ENCODE data around the gene MYOM1.

The MYOM1 gene

DNA sequence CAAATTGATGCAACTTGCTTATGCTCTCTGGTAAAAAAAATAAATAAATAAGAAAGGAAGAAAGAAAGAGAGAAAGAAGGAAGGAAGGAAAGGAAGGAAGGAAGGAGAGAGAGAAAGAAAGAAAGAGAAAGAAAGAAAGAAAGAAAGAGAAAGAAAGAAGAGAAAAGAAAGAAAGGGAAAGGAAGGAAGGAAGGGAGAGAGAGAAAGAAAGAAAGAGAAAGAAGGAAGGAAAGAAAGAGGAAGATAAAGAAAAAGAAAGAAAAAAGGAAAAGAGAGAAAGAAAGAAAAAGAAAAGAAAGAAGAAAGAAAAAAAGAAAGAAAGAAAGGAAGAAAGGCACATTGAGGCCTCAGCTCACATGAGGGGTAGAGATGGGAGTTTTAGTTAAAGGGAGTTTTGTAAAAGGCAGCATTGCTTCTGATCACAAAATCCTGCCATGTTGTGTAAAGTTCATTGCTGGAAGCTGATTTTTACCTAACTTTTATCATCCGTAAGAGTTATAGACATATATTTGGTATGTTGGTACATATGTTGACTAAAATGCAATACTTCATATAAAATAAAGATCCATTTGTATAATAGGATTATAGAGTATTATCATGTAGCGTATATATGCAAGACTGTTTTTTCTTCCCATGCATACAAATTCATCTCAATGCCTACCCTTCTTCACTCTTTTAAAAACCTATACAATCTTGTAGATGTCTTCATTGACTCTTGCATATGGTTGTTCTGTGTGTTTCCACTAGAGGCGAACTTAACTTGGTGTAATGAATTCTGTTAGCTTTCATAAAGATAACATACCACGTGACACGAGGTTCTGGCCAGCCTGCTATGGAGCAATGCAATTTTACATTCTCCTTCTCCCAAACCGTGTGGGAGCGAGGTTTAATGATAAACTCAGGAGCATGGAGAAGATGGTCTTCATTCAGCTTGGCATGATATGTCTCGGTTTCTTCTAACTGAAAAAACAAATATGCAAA, 32.8 kb downstream of the MYOM1 start:
- no peak for DNase-seq (ENCODE audit: low spot score)

DNA sequence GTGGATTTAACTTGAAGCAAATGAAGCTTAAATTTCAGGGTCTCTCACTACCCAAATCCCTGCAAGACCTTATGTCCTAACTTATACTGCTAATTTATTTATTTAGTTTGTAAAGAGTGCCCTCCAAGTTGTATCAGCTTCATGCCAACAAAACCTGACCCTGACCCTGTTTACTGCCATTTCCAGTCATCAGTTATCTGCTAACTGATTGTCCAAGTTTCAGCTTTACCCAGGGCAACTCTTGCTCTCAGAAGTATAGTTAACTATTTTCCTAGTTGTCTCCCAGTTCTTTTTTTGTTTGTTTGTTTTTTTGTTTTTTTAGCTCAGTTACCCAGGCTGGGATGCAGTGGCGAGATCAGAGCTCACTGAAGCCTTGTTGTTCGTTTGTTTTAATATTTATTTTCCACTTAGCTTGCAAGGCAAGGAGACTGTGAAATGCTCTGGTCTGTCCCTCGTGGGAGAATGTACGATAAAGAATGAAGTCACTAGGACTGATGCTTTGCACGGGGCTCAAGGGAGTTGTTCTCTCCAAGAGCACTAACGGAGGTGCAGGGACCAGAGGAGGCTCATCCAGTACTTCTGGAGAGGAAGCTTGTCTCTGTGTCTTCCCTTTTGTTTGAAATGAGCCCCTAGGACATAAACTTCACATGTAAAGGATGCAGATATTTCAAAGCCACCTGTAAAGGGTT, 35.3 kb downstream of the MYOM1 start:
- DNase-seq (ENCODE audit: low spot score) = no peak

DNA sequence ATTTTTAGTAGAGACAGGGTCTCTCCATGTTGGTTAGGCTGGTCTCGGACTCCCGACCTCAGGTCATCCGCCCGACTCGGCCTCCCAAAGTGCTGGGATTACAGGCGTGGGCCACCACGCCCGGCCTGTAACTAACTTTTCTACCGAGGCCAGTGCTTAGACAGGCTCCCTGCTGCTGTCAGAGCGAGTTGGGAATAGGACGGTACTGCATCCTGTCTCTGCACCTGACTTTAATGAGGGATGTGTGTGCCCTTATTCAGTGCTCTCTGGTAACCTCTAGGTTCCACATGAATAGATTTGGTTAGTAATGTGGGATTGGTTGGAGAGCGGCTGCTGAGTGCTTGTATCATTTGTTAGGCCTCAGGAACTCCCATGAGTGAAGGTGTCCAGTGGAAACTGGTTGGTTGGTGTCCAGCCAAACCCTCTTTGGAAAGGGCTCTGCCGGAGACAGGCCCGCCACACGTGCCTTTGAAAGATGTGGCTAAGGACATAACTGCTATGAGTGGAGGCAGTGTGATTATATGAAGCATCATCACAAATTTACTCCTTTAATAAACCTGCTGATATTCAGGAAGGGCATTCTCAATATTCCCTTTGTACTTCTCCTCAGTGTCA, 36.6 kb downstream of the MYOM1 start:
- no peak for DNase-seq (ENCODE audit: low spot score)

DNA sequence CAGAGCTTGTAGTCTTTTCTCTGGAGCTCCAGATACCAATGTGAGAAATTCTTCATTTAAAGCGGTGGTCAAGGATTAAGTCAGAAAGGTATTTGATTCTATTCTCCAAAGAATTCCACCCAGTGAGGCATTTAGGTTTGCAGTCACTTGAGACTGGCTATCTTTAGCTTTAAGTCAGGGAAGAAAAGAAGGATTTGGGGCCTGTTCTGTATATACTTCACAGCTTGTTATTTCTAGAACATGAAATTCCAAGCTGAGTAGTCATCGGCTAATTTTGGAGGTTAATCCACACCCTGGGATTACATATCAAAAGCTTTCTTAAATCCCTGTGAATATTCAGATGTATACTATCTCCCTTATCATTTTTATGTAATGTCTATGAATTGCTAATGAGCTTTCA, 39.4 kb downstream of the MYOM1 start:
- no peak for DNase-seq (ENCODE audit: low spot score)

DNA sequence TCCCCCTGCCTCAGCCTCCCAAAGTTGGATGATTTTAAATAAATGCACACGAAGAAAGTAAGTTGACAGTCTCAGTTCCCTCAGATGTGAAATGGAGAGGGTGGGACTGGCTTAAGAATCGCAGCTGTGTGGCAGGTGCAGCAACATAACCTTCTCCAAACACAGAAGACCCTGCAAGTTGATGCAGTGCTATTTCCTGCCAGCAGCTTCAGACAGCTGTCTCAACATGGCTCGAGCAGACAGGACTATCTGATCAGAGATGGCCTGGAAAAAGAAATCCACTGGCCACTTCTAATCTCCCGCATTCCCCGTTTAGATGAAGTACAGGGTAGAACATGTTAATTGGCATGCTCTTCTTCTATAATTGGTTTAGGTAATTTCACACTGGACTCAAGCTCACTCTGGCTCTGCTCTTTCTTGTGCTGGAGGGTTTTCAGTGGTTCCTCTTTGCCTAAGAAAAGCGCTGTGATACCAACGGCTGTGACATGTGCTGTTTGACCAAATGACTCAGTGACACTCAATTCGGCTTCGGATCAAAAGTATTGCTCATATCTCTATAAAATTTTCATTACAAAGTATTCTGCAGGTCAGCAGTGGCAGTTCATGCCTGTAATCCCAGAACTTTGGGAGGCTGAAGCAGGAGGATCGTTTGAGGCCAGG, 40.2 kb downstream of the MYOM1 start:
- DNase-seq (ENCODE audit: low spot score) = no peak

DNA sequence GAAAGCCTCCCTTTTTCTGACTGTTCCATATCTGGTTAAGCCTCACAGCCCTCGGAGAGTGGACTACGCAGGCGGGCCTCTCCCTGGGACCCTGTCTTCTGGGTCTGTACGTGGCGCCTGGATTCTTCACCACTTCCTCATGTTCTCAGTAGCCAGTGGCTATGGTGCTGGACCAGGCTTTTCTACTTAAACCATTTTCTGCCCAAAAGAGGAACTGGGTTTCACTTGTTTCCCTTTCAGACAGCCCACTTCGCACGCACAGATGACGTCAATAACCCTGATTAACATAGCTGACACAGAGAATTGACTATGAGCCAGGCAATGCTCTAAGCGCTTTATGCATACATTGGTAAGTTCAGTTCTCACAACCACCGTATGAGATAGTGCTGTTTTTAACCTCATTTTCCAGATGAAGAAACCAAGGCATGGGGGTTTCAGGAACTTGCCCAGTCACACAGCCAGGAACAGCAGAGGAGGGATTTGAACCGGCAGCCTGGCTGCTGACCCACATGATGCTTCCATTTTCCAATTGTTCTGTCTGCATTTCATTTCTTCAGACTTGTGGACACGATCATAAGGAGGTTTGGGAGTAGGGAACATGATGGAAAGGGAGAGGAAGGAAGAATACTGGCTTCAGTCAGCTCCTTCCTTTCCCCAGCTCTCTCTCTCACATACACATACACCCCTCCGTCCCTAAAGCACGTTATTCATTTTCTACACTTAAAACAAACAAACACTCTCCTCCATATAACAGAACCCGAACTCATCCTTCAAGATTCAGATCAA, 41.7 kb downstream of the MYOM1 start:
- peak; percentile 9 for DNase-seq (ENCODE audit: low spot score)

DNA sequence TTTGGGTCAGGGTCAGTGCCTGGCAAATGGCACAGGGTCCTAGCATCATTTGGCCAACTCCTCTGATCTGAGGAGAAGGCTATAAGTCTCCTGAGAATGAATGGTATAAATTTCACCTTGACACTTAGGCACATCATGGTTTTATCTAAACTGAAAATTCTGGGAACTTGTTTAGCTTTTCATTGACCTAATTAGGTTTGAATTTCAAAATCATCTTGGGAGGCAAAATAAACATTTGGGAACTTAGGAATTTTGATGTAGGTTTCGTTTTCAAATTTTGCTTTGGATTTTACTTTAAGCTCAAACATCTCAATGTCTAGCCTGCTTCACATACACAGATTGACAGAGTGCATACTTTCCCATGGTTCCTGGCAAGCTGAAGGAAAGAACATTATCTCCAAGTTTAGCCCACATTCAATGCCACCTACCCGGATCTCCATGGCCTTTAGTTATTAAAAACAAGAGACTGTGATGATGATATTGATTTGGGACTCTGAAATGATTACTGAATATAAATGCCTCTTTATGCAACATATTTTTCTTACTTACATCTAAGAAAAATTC, 44.5 kb downstream of the MYOM1 start:
- no peak for DNase-seq (ENCODE audit: low spot score)

DNA sequence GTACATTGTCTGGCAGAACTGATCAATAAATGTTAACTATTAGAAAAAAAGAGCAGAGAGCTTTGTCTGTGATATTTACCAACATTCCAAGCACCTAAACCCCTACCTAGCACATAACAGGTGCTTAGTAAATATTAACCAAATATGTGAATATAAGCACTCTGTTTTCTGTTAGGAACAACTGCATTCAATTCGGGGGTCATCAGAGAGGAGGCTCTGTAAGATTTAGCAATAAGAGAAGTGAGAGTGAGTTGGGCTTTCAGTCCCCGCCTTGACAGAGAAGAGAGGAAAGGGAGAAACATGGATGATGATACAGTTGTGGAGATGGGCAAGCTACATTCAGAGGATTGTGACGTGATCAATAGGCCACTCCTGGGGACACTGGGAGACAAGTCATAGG, 47.7 kb downstream of the MYOM1 start:
- DNase-seq (ENCODE audit: low spot score) = no peak

DNA sequence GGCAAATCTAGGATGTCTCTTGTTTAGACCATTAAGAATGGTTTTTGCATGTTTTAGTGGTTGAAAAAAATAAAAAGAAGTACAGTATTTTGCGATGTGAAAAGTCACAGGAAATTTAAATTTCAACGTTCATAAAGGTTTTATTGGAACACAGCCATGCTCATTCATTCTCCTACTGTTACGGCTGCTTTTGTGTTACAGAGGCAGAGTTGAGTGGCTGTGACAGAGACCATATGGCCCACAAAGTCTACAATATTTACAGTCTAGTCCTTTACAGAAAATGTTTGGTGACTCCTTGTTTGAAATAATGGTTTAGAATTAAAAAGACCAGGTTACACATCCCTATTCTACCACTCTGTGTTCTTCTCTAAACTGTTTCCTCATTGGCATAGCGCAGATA, 48.1 kb downstream of the MYOM1 start:
- DNase-seq (ENCODE audit: low spot score) = no peak

DNA sequence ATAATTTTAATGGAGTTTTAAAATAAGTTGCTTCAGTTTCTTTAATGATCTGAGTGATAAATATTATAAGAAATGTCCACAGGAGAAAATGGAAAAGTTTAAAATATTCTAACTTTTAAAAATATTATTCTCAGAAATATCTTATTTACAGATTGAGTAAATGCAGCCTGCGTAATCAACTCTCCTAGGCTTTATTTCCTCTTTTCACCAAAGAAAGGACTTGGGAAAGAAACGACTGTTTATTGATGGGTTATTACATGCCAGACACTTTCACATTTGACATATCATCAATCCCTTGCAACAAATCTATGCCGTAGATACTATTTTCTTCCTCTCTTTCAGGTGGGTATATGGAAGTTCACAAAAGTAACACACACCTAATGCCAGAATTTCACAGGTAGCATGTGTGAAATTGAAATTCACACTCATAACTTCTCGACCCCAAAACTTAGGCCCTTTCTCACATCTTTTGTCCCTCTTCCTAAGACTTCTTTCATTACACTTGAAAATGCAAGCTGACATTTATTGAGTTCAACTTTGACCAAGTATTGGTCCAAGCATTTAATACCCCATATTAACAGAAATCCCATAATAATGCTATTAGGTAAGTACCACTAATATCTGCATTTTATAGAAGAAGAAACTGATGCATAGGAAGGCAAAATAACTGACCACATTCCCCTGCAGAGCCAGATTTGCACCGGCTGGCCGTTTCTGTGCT, 49.2 kb downstream of the MYOM1 start:
- no peak for DNase-seq (ENCODE audit: low spot score)

DNA sequence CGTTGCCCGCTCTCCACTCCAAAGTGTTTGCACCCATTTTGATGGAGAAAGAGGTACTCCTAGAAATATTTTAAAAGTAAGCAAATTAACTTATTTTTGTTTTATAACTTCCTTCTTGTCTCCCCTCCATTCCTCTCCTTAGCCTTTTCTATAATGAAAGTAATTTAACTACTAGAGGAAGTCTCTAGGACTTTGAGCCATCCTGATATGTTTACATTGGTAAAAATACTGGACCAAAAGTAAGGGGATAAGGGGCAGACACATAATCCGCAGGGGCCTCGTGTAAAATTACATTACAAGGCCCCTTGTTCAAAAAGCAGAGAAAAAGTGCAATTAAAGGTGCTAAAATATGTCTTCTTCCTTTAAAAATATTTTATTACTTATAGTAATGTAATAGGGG, 55.4 kb downstream of the MYOM1 start:
- no peak for DNase-seq (ENCODE audit: low spot score)

DNA sequence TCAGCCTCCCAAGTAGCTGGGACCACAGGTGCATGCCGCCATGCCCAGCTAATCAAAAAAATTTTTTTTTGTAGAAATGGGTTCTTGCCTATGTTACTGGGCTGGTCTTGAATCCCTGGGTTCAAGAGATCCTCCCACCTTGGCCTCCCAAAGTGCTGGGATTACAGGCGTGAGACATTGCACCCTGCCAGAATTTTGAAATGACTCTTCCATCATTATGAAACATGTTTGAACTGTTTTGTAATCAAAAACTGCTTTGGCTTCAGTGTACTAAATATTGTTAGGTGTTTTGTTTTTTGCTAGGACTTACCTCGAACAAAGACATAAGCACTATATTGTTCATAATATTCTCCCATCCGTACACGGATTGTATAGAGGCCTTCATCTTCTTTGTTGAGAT, 55.8 kb downstream of the MYOM1 start:
- DNase-seq (ENCODE audit: low spot score) = no peak

DNA sequence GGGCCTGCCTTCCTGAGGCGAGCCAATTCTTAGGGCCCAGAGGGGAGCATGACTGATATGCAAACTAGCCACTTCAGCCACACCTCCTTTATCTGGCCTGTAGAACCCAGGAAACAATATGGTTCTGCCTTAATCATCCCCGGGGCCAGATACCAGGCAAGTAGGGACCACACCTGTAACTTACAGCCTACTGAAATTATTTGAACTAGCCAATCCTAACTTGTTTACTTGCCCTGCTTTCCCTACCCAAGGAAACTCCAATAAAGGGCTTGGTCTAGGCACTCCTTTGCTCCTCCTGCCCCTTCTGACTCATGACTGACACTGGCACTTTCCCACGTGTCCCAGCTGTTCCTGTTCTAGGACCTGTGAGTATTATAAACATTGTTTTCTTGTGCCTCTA, 57.6 kb downstream of the MYOM1 start:
- DNase-seq (ENCODE audit: low spot score) = no peak

DNA sequence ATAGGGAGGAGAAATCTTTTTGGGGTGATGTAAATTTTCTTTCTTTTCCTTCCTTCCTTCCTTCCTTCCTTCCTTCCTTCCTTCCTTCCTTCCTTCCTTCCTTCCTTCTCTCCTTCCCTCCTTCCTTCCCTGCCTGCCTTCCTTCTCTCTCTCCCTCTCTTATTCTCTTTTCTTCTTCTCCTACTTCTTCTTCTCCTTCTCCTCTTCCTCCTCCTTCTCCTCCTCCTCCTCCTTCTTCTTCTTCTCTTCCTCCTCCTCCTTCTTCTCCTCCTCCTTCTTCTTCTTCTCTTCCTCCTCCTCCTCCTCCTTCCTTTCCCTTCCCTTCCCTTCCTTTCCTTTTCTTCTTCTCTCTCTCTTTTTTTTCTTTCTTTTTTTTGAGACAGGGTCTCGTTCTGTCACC, 59.9 kb downstream of the MYOM1 start:
- DNase-seq (ENCODE audit: low spot score) = no peak

DNA sequence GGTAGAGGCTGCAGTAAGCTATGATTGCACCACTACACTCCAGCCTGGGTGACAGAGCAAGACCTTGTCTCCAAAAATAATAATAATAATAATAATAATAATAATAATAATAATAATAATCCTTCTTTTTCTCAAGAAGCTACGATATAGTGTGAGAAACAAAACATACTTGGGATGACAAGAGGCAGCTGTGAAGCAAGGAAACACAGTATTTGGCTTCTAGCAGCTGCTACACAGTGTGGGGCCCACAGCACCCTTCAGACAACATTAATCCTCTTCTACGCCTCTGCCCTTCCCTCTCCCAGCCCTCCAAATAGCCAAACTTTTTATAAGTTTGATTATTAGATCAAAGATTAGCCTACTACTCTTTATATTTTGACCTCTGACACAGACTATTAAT, 62.2 kb downstream of the MYOM1 start:
- DNase-seq (ENCODE audit: low spot score) = no peak

DNA sequence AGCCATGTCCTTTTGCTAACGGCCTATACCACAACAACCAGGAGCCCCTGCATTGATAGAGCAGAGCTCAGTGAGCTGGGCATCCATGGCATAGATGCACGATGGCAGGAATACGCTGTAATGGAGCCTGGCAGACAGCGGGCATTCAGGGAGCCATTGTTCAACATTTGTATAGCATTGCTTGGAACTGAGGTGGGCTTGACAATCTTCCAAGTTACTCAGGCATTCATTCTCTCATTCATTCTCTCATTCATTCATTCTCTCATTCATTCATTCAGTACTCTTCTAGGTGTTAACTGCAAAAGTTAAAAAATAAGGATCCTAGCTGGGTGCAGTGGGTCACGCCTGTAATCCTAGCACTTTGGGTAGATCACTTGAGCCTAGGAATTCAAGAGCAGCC, 62.7 kb downstream of the MYOM1 start:
- no peak for DNase-seq (ENCODE audit: low spot score)

DNA sequence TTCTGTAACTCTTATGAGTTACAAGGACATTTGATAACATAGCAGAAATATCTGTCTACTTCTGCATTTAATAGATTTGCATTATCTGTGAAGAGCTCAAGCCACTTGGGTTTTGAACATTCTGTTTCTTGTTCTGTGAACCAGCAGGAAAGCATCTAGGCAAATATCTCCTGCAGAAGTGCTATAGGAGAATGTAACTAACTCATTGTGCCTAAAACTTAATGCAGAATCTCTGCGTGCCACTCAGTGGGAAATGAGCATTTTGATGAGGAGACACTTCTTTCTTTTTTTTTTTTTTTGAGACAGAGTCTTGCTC, 63.5 kb downstream of the MYOM1 start:
- no peak for DNase-seq (ENCODE audit: low spot score)

DNA sequence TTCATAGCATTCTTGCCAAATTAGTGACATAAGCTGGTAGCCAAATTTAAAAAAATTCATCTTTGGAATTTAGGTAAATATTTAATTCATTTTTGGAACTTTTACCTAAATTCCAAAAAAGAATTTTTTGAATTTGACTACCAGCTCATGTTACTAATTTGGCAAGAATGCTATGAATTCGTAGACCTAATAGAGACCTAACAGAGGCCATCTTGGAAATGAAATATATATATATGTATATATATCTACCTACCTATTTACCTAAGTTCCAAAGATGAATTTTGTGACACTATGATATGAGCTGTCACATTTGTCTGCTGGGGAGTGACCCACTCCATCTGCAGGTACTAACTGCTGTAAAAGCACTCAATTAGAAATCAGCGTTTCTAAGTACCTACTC, 65.6 kb downstream of the MYOM1 start:
- no peak for DNase-seq (ENCODE audit: low spot score)

DNA sequence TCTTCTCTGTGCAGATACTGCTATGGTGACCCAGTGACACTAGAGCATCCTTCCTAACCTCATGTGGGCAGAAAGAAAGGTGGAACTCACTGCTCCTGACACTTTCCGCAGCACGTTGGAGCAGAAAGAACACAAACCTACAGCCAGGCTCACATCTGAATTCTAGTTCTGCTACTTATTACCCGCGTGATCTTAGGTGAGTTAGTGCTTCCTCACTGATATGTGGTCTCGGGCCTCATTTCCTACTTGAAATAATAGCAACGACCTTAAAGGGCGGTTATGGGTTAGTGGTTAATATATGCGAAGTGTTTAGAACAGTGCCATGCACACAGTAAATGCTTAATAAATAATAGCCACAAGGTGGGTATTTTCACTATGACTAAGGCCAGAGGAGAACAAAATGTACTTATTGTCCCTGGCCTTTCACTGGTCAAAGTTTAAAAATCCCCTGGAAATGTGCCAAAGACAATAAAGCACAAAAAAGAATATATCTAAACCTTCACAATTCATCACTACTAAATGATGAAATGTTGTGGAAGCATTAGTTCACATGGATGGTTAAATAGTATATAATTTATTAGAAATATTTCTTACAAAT, 66.6 kb downstream of the MYOM1 start:
- DNase-seq (ENCODE audit: low spot score) = no peak

DNA sequence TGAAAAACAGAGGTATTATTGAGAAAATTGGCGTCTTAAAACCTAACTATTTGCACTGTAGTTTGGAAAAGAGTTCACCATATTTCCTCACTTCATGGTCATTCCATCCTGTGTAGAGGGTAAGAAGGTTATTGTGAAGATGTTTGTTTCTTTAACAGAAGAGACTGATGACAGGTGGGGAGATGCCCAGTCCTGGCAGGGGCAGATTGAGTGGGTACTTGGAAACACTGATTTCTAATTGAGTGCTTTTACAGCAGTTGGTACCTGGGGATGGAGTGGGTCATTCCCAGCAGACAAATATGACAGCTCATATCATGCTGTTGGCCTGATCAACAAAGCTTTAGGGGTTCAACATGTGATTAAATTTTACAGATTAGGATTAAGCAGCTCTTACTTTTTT, 67.5 kb downstream of the MYOM1 start:
- no peak for DNase-seq (ENCODE audit: low spot score)

All from CD4-positive, alpha-beta T cell treated with Interleukin-15 for 4 hours (primary cell).